K562 (cell line): ENCODE measurements around the gene PRKAG1. TPM values are rescaled to one million over a fixed set of nuclear protein-coding genes. Genes with fewer than 3 reads are reported as not detected.

ENCODE experiments used
- ATAC-seq: fragments of 200-7000 bp; cut with Tn5 transposase; 3 replicates; pipeline ENCODE4 v1.9.1; 2020; ENCODE audit warnings: moderate library complexity
- BruUV-seq: library from RNA; stranded (reverse); fragments of 400-500 nt; replicated peaks from 2 replicates; lab custom pipeline; 2021; lab: Mats Ljungman, UMichigan
- CTCF ChIA-PET: fragments of 300-600 bp; formaldehyde crosslinking; extraction: SDS; loops from one replicate; lab custom pipeline; 2021; ENCODE audit warnings: low intra/inter-chr PET ratio; lab: Yijun Ruan, JAX
- POLR2A ChIA-PET: fragments of 300-600, 350-650 bp; sonication (Branson Sonifier 250); formaldehyde crosslinking; extraction: SDS; loops from one replicate; lab custom pipeline; 2021; ENCODE audit warnings: antibody characterized with exemption, inconsistent platforms; lab: Yijun Ruan, JAX
- DNase-seq, 4 experiments: peaks; one replicate each; pipeline versions ENCODE4 v3.0.0 to v3.0.0-alpha.2; 2011 to 2018; ENCODE audit warnings: low spot score in 3 of 4, mixed read lengths in 3 of 4; ENCODE audit errors: extremely low read depth in 1 of 4
- FAIRE-seq: peaks from 2 replicates; lab custom pipeline; 2011; peaks lifted over from hg19 to GRCh38; lab: Jason Lieb, UNC
- H2AFZ ChIP-seq: 2 replicates; pipeline ENCODE4 v1.6.0; 2011; ENCODE audit warnings: low read depth, low read length, control low read depth, inconsistent platforms
- H3K27ac ChIP-seq: fragments of 200-600 bp; 3 replicates; pipeline ENCODE4 v1.8.0; 2011; ENCODE audit warnings: low read depth, mild to moderate bottlenecking, control low read depth, inconsistent platforms, low read length, moderate library complexity, mixed read lengths; ENCODE audit errors: extremely low read depth
- H3K27me3 ChIP-seq, 2 experiments: fragments of 300-600 bp in 1 of 2; 2 replicates in 1 of 2; 3 replicates in 1 of 2; pipeline versions ENCODE4 v1.6.0 to v1.8.0; 2011; ENCODE audit warnings: inconsistent platforms in 2 of 2, low read length in 2 of 2, mild to moderate bottlenecking in 1 of 2, mixed read lengths in 1 of 2, moderate library complexity in 1 of 2; ENCODE audit not compliant: control insufficient read depth in 2 of 2, insufficient read depth in 2 of 2
- H3K36me3 ChIP-seq: fragments of 300-600 bp; 3 replicates; pipeline ENCODE4 v1.8.0; 2011; ENCODE audit warnings: mild to moderate bottlenecking, low read length, inconsistent platforms; ENCODE audit not compliant: control insufficient read depth, insufficient read depth
- H3K4me1 ChIP-seq, 2 experiments: fragments of 200-600 bp in 1 of 2; replicated peaks in 1 of 2; 2 replicates in 1 of 2; 3 replicates in 1 of 2; pipeline versions ENCODE4 v1.5.1 to v1.8.0; 2011; ENCODE audit warnings: inconsistent platforms in 2 of 2, low read length in 2 of 2, mild to moderate bottlenecking in 1 of 2, mixed read lengths in 1 of 2, moderate library complexity in 1 of 2; ENCODE audit not compliant: control insufficient read depth in 2 of 2, insufficient read depth in 2 of 2
- H3K4me2 ChIP-seq: 2 replicates; pipeline ENCODE4 v1.6.1; 2011; ENCODE audit warnings: low read length, control low read depth, inconsistent platforms, mixed read lengths; ENCODE audit not compliant: insufficient read depth
- H3K4me3 ChIP-seq: fragments of 200-600 bp; sonication (generic), shearing (Covaris generic); 2 replicates; pipeline ENCODE4 v1.5.1; 2016; ENCODE audit warnings: control low read depth, inconsistent platforms
- H3K79me2 ChIP-seq: fragments of 200-600 bp; 3 replicates; pipeline ENCODE4 v1.8.0; 2011; ENCODE audit warnings: low read length, inconsistent platforms; ENCODE audit not compliant: control insufficient read depth, insufficient read depth
- H3K9ac ChIP-seq, 2 experiments: 2 replicates each; pipeline versions ENCODE4 v1.6.0 to v1.6.1; 2011; ENCODE audit warnings: low read depth in 2 of 2, low read length in 2 of 2, control low read depth in 1 of 2, inconsistent platforms in 1 of 2, mild to moderate bottlenecking in 1 of 2, mixed read lengths in 1 of 2; ENCODE audit not compliant: insufficient read depth in 1 of 2
- H3K9me1 ChIP-seq: one replicate; pipeline ENCODE4 v1.6.0; 2011; ENCODE audit warnings: inconsistent platforms, mild to moderate bottlenecking, low read length, moderate library complexity; ENCODE audit not compliant: control insufficient read depth, insufficient read depth
- H3K9me3 ChIP-seq: replicated peaks from 2 replicates; pipeline ENCODE4 v1.5.1; 2011; ENCODE audit warnings: low read depth, low read length, inconsistent platforms; ENCODE audit not compliant: control insufficient read depth, insufficient read depth
- H4K20me1 ChIP-seq: replicated peaks from 2 replicates; pipeline ENCODE4 v1.6.1; 2011; ENCODE audit warnings: low read length, inconsistent platforms, mixed read lengths; ENCODE audit not compliant: control insufficient read depth, insufficient read depth
- ATF6 ChIP-seq: sonication (generic); formaldehyde crosslinking; IDR thresholded peaks from 2 replicates; pipeline ENCODE4 v1.4.0; 2020; ENCODE audit warnings: mild to moderate bottlenecking, missing genetic modification reagents
- ESRRB ChIP-seq: fragments of 250-450 bp; sonication (Bioruptor Pico); IDR thresholded peaks from 2 replicates; pipeline ENCODE4 v1.5.0; 2020; ENCODE audit warnings: mild to moderate bottlenecking, moderate library complexity, borderline replicate concordance
- EZH2 ChIP-seq: IDR thresholded peaks from 2 replicates; pipeline ENCODE4 v1.6.1; 2012; ENCODE audit warnings: low read depth, mild to moderate bottlenecking, inconsistent platforms, low read length, borderline replicate concordance
- HSF4 ChIP-seq: fragments of 250-450 bp; sonication (Bioruptor Pico); IDR thresholded peaks from 2 replicates; pipeline ENCODE4 v2.1.2; 2022; ENCODE audit warnings: mild to moderate bottlenecking, moderate library complexity, borderline replicate concordance
- MAFK ChIP-seq: IDR thresholded peaks from 2 replicates; pipeline ENCODE4 v1.6.1; 2011; ENCODE audit warnings: low read length, improper control_type of control experiment
- PYGO2 ChIP-seq: fragments of 450-650 bp; IDR thresholded peaks from 2 replicates; pipeline ENCODE4 v1.6.1; 2016; ENCODE audit warnings: mild to moderate bottlenecking, missing genetic modification characterization, moderate library complexity, missing compliant biosample characterization
- RBM17 ChIP-seq: fragments of 200-400 bp; formaldehyde crosslinking; IDR thresholded peaks from 2 replicates; pipeline ENCODE4 v1.6.1; 2017; ENCODE audit warnings: low read depth, mild to moderate bottlenecking, low read length, borderline replicate concordance
- RUNX1 ChIP-seq: sonication (generic); IDR thresholded peaks from 2 replicates; pipeline ENCODE4 v1.6.1; 2016; ENCODE audit warnings: antibody characterized with exemption, low read depth
- TFAP4 ChIP-seq: sonication (generic); formaldehyde crosslinking; IDR thresholded peaks from 2 replicates; pipeline ENCODE4 v1.8.0; 2022; ENCODE audit warnings: missing genetic modification reagents, mild to moderate bottlenecking, moderate library complexity, borderline replicate concordance
- WHSC1 ChIP-seq: IDR thresholded peaks from one replicate; pipeline ENCODE4 v1.6.1; 2012; ENCODE audit warnings: low read length, control low read depth, inconsistent platforms
- ZNF217 ChIP-seq: sonication (generic); formaldehyde crosslinking; IDR thresholded peaks from 2 replicates; pipeline ENCODE4 v1.8.0; 2022; ENCODE audit warnings: mild to moderate bottlenecking, missing genetic modification reagents
- ZNF436 ChIP-seq: fragments of 250-450, 450-650 bp; sonication (Bioruptor Pico); formaldehyde crosslinking; IDR thresholded peaks from 2 replicates; pipeline ENCODE4 v1.7.0; 2020; ENCODE audit warnings: mild to moderate bottlenecking
- ZSCAN29 ChIP-seq: fragments of 450-650 bp; IDR thresholded peaks from 2 replicates; pipeline ENCODE4 v1.6.1; 2017
- WGBS: fragments of 100-300 bp; shearing (Covaris generic); methylation state at CpG from one replicate; pipeline ENCODE4 v1.1.6; 2016; ENCODE audit warnings: low coverage, mixed read lengths; ENCODE audit not compliant: insufficient coverage; ENCODE audit errors: missing lambda C conversion rate; 5-methylcytosine and 5-hydroxymethylcytosine counted together
- in situ Hi-C: fragments of 300-500 bp; cut with MboI; formaldehyde crosslinking; loops from 4 replicates; pipeline ENCODE4 v1.15.0; 2018; ENCODE audit warnings: inconsistent platforms, mixed read lengths
- intact Hi-C: fragments of 100-400 bp; cut with micrococcal nuclease; formaldehyde crosslinking; loops from 2 replicates; pipeline ENCODE4 v1.14.2; 2022
- polyA plus RNA-seq, 8 experiments: library from polyadenylated mRNA; depleted of rRNA in 4 of 8; stranded (reverse) in 5 of 8; unstranded in 3 of 8; fragments of >200 nt; fragmentation: Nextera tagmentation in 2 of 8; fragmentation: Illumina TruSeq in 1 of 8; extraction: Ambion mirVana in 2 of 8; extraction: Trizol in 1 of 8; gene quantifications; 2 replicates each; pipeline versions ENCODE4 v1.2.1 to v1.2.3, GENCODE V29; 2011 to 2014; ENCODE audit warnings: inconsistent platforms in 1 of 8, missing spikeins in 1 of 8
- total RNA-seq, 7 experiments: library from RNA; depleted of rRNA in 6 of 7; stranded (reverse); fragments of >200 nt in 6 of 7; fragmentation: Illumina TruSeq in 2 of 7; extraction: Trizol in 2 of 7; gene quantifications; 2 replicates each; pipeline versions ENCODE4 v1.2.1 to v1.2.3, GENCODE V29; 2011 to 2021; ENCODE audit warnings: low replicate concordance in 1 of 7
- TF ChIP-seq, protein P1 (sequence below), 2 experiments: IDR thresholded peaks; 2 replicates each; pipeline ENCODE4 v1.6.1; 2012; ENCODE audit warnings: improper control_type of control experiment in 2 of 2, low read depth in 2 of 2, low read length in 2 of 2, borderline replicate concordance in 1 of 2
- TF ChIP-seq, protein P2 (sequence below), 3 experiments: fragments of 200-800 bp in 1 of 3; sonication (Bioruptor generic) in 1 of 3; sonication (generic) in 1 of 3; formaldehyde crosslinking in 1 of 3; IDR thresholded peaks; 2 replicates each; pipeline versions ENCODE4 v1.6.1 to v1.8.0; 2016 to 2022; ENCODE audit warnings: mild to moderate bottlenecking in 2 of 3, missing compliant biosample characterization in 2 of 3, missing genetic modification characterization in 2 of 3, missing genetic modification reagents in 1 of 3

Gene PRKAG1
- total and polyA plus RNA-seq, 9 of the 15 experiments (the other 6 are each of a cell fraction or from before 2014, with no cell fraction given), result 51.1 to 126 (median 79.1) TPM

DNA sequence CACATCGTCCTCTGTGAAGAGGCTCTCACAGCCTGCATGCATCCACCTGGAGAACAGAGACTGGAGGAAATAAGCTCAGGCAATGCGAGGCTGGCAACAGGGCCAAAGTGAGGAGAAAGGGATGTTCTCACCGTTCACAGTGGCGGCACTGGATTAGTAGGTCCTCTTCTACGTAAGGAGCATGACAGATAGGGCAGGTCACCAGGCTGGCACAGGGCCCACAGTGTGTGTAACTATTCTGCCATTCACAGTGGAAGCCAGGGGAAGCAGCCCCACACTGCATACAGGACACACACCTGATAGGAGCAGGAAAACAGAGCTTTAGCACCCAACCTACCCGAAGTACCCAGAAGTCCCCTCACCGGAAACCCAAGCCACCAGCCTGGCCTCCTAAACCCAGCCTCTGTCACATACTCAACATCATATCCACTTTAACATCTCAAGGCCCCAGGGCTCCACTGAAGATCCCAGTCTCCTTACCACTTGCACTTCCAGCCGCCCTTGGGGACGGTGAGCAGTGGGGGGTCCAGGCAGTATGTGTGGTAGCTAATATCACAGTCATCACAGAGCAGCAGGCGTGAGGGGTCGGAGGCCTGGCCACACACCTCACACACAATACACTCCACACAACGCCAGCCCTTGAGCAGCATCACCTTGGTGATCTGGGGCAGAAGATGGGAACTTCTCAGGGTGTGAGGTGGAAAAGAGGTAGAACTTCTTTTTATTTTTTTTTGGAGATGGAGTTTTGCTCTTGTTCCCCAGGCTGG is 27.7 kb upstream of the PRKAG1 start:
- no peaks in the 10 kb centered on the region for H3K9me3 ChIP-seq
- BruUV-seq, result no TSS peak
- no peak for DNase-seq
- no peak overlapping the region for H3K4me2 ChIP-seq
- in situ Hi-C loops (no loop called here), intact Hi-C loops (no loop called here)
- H3K9me1 ChIP-seq, result no peaks in the 10 kb centered on the region
- WGBS, result 91% methylated on average over 12 of the region's 12 CpGs
- H3K36me3 ChIP-seq, result peaks cover 99% of the 10 kb centered on the region
- no peaks in the 10 kb centered on the region; the same call in 2 of the 3 replicates for H3K79me2 ChIP-seq
- H2AFZ ChIP-seq, result no peak overlapping the region
- H4K20me1 ChIP-seq, result peaks cover 7% of the 10 kb centered on the region; the same call in 1 of the 2 replicates
- FAIRE-seq, result no peak
- H3K4me1 ChIP-seq, result no peaks in the 10 kb centered on the region
- ATAC-seq, result no peak
- no peak overlapping the region for H3K27ac ChIP-seq
- ChIA-PET POLR2A (interaction anchor here (0.6 to 4.1 kb wide), 9 partner anchors 9 to 251 kb away, joined by 3 to 21 read pairs (median 4); partner anchors contain the start of genes RHEBL1 and TUBA1B), CTCF (no interaction called here)
- no peak overlapping the region for H3K9ac ChIP-seq
- H3K4me3 ChIP-seq, result no peak overlapping the region
- H3K27me3 ChIP-seq, result no peaks in the 10 kb centered on the region
- TF ChIP-seq ZNF217 (no peak), TFAP4 (CRISPR knock-in tag) (no peak), HSF4 (CRISPR knock-in tag) (no peak), ZSCAN29 (no peak), WHSC1 (no peak), ATF6 (CRISPR knock-in tag) (no peak), EZH2 (no peak), ZNF436 (CRISPR knock-in tag) (no peak), RBM17 (no peak), ESRRB (CRISPR knock-in tag) (no peak), RUNX1 (no peak), PYGO2 (tag) (no peak), MAFK (no peak)
- TF ChIP-seq, protein P1, sequence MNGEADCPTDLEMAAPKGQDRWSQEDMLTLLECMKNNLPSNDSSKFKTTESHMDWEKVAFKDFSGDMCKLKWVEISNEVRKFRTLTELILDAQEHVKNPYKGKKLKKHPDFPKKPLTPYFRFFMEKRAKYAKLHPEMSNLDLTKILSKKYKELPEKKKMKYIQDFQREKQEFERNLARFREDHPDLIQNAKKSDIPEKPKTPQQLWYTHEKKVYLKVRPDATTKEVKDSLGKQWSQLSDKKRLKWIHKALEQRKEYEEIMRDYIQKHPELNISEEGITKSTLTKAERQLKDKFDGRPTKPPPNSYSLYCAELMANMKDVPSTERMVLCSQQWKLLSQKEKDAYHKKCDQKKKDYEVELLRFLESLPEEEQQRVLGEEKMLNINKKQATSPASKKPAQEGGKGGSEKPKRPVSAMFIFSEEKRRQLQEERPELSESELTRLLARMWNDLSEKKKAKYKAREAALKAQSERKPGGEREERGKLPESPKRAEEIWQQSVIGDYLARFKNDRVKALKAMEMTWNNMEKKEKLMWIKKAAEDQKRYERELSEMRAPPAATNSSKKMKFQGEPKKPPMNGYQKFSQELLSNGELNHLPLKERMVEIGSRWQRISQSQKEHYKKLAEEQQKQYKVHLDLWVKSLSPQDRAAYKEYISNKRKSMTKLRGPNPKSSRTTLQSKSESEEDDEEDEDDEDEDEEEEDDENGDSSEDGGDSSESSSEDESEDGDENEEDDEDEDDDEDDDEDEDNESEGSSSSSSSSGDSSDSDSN (IDR thresholded peaks at IDR 0.05; ENCODE audit: borderline replicate concordance in 1 of 2, low read depth in 2 of 2, low read length in 2 of 2), result no peak
- TF ChIP-seq, protein P2, sequence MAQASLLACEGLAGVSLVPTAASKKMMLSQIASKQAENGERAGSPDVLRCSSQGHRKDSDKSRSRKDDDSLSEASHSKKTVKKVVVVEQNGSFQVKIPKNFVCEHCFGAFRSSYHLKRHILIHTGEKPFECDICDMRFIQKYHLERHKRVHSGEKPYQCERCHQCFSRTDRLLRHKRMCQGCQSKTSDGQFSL (CRISPR knock-in tag; IDR thresholded peaks at IDR 0.05), result no peak
- TF ChIP-seq, protein P2 (tag; IDR thresholded peaks at IDR 0.05), result no peak
